Omental fat pad (tissue), 4 donors: ENCODE data around the gene RTN4RL2. TPM values are rescaled to one million over a fixed set of nuclear protein-coding genes. Genes with fewer than 3 reads are reported as not detected.

Source experiments
- ATAC-seq: fragments of 150-250 bp; one replicate; pipeline ENCODE4 v1.9.1; 2016; ENCODE audit warnings: mild to moderate bottlenecking, moderate library complexity; ENCODE audit not compliant: low FRiP score
- DNase-seq: peaks from one replicate; pipeline ENCODE4 v3.0.0-alpha.2; 2019; ENCODE audit warnings: low spot score
- total RNA-seq, 4 donors: library from RNA; depleted of rRNA; stranded (reverse); fragments of >200 nt; gene quantifications; one replicate each; pipeline ENCODE4 v1.1.0, GENCODE V29; 2016
- TF ChIP-seq, protein P1 (sequence below), 3 donors: fragments of 450-650 bp; IDR thresholded peaks; one replicate each; pipeline ENCODE4 v1.5.1; 2016 to 2017; ENCODE audit warnings: antibody characterized with exemption in 3 of 3, mild to moderate bottlenecking in 3 of 3, moderate library complexity in 2 of 3

The RTN4RL2 gene
- total RNA-seq, 4 donors from 2014 or later, result 0.25 to 1.4 (median 0.74) TPM; not detected in 1

DNA sequence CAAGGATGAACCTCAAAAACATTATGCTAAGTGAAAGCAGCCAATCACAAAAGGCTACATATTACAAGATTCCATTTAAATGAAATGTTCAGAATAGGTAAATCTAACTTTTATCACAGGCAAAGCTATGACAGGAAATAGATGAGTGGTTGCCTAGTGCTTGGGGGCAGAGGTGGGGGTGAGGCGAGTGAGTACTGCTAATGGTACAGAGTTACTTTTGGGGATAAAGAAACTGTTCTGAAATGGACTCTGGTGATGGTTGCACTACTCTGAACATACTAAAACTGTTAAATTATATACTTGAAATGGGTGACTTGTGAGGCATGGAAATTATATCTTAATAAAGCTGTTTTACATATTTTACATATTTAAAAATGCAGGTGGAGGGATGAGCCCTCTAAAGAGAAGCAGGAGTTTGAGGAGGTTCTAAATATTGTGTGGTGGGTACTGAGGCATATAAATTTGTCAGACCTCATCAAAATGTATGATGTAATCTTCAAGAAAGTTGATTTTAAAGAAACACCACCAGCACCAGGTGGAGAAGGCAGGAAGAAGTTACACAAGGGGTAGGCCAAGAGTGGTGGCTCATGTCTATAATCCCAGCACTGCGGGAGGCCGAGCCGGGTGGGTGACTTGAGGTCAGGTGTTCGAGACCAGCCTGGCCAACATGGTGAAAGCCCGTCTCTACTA is 51.6 kb downstream of the RTN4RL2 start:
- DNase-seq, result no peak
- ATAC-seq, result no peak
- TF ChIP-seq, protein P1, sequence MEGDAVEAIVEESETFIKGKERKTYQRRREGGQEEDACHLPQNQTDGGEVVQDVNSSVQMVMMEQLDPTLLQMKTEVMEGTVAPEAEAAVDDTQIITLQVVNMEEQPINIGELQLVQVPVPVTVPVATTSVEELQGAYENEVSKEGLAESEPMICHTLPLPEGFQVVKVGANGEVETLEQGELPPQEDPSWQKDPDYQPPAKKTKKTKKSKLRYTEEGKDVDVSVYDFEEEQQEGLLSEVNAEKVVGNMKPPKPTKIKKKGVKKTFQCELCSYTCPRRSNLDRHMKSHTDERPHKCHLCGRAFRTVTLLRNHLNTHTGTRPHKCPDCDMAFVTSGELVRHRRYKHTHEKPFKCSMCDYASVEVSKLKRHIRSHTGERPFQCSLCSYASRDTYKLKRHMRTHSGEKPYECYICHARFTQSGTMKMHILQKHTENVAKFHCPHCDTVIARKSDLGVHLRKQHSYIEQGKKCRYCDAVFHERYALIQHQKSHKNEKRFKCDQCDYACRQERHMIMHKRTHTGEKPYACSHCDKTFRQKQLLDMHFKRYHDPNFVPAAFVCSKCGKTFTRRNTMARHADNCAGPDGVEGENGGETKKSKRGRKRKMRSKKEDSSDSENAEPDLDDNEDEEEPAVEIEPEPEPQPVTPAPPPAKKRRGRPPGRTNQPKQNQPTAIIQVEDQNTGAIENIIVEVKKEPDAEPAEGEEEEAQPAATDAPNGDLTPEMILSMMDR (IDR thresholded peaks at IDR 0.05), result no peak

DNA sequence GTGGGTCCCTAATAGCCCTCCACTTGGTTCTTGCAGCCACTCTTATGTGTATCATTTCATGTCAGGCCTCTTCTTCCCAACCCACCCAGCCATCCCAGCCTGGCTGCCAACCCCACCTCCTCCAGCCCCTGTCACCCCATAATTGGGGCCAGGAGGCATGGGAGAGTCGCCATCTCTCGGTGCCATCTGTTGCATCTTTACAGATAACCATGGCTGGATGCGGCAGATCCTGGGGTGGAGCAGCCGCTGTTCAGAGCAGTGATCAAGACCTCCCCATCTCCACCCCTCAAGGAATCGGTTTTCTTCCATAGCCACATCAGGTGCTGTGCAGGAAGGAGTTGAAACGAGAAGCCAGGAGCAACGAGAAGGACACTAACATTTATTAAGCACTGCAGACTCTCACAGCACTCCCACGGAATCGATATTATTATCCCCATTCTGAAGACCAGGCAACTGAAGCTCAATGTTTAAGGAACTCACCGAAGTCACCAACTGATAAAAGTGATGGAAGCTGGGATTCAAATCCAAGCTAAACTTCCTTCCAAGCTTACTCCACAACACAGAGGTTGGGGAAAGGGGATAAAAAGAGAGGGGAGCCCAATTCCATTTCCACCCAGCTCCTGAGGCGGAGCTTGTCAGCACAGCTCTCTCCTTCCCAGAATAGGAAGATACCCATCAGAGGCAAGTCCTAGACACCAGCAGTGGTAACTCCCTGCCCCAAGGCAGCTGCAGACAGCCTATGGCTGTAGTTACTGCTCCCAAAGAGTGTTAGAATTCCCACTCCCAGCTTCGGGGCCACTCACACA is 52.5 kb downstream of the RTN4RL2 start:
- ATAC-seq (no peak), DNase-seq (no peak)
- TF ChIP-seq, protein P1 (IDR thresholded peaks at IDR 0.05), result no peak

DNA sequence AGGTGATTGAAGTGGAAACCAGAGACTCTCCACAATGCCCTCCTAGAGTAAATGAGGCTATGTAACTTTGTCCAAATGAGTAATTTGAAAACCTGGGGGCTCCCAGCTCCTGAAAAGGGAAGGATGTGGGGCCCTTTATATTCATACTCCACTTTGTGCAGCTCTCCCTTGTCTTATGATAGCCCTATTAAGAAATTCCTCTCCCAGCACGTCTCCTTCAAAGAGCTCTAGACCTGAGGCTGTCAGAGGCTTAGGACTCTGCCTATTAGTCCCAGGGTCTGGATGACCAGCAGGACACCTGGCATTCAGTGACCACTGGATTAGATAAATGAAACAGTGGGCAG is 53.1 kb downstream of the RTN4RL2 start:
- DNase-seq (no peak), ATAC-seq (no peak)
- TF ChIP-seq, protein P1 (IDR thresholded peaks at IDR 0.05), result no peak

DNA sequence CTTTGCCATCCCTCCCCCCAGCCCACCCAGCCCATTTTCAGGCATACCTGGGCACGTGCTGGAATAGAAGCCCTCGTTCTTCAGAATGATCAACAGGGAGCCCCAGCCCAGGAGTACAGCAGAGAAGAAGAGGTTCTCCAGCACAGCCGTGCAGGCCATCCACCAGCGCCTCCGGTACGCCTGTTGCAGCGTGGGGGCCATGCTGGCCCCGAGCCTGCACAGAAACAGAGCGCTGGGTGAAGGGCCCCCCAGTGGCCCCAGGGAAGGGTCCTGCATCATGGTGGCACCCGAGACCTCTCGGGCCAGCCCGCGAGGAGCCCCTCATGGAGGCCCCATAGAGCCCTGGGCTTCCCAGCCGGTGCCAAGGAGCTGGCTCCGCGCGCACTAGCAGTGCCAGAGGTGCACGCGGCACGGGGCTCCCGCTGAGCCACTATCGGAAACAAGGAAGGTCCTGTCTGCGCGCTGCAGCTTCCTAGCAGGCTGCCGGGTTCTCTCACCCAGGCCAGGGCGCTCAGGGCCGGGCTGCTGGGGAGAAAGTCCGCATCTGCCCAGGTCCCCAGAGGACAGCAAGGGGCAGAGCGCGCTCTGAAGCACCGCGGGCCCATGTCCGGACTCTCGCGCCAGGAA is 53.7 kb downstream of the RTN4RL2 start:
- TF ChIP-seq, protein P1 (IDR thresholded peaks at IDR 0.05), result no peak
- DNase-seq, result no peak
- ATAC-seq, result peak; percentile 23

DNA sequence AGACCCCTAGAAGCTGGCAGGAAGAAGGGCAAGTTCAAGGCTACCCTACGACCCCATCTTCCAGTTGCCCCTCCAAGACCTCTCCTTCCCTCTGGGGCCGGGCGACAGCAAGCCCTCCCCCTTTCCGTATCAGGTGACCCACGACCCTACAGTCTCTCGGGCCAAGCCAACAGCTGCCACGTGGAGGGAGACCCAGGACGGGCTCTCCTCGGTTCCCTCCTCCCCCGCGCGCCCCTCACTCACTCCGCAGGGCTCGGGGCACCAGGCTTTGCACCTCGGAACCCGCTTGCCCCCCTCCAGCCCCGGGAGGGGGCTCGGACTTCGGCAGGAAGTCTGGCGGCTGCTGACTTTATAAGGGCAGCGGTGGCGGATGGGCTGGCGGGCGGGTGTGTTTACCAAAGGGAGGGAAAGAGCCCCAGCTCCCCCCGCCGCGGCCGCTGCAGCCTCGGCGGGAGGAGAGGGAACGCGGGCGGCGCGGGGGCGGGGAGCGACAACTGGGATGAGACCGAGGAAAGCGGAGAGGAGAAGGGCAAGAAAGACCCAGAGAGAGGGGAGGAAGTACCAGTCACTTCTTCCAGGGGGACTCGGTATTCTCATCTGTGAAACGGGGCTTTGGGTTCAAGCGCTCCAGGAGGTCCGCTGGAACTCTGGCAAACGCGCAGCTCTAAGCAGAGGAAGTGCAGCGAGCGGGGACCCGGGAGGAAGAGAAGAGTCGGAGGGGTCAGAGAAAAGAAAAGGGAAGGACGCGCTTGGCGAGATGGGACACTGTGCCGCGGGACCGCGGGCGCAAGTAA is 54.4 kb downstream of the RTN4RL2 start:
- TF ChIP-seq, protein P1 (IDR thresholded peaks at IDR 0.05), result no peak
- DNase-seq (no peak), ATAC-seq (peak; percentile 57)

DNA sequence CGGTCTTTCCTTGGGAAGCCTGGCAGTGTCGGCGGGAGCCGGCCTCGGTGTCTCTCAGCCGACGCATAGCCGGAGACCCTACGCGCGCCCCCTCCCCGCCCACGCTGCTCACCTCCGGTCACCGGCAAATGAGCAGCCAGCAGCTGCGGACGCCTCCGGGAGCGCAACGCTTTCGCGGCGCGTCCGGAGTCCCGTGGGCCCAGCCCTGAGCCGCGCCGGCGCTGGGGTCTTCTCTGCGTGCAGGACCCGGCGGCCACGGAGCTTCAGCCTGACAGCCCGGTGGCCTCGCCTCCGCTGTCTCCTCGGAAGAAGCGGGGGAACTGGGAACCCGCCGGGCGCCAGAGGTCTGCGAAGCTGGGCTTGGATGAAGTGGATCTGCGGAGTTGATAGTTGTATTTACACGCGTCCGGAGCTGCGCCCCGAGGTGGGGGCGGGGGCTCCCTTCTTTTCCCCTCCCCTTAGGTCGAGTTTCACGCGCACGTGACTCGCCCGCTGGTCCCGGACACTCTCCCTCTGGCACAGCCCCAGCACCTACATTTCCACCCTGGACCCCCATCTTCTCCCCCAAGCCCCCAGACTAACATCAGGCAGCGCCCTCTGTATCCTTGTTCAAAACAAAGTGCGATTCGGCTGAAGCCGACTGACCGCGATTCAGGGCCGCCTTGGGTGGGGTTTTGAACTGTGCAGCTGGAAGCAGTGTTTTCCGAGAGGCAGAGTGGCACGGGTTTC is 55.2 kb downstream of the RTN4RL2 start, which contains the start of gene SLC43A1:
TSS of gene SLC43A1 (minus strand) at position 371 of the 729 bp plus-strand sequence. CDS start 1,591 bp downstream, outside the sequence.
- DNase-seq (no peak), ATAC-seq (peak; percentile 84)
- TF ChIP-seq, protein P1 (IDR thresholded peaks at IDR 0.05), result no peak
